ENCODE results near the gene C3orf49.

C3orf49 gene

GRCh38 chr3:63886858-63887257, 67.8 kb downstream of the C3orf49 start:
- peak; percentile 52 for DNase-seq (ENCODE audit: low read depth)

GRCh38 chr3:63891518-63891917, 72.4 kb downstream of the C3orf49 start:
- no peak for DNase-seq (ENCODE audit: low read depth)

GRCh38 chr3:63892773-63893352, 73.8 kb downstream of the C3orf49 start:
- DNase-seq (ENCODE audit: low read depth), result no peak

GRCh38 chr3:63895422-63896189, 76.5 kb downstream of the C3orf49 start:
- DNase-seq (ENCODE audit: low read depth), result no peak

- no peak for DNase-seq (ENCODE audit: low read depth)
These were observed 77.4 kb downstream of the C3orf49 start for GRCh38 chr3:63896332-63897030.
